OCI-LY3 (cell line): ENCODE results near the gene FOCAD.

Experiments
- CTCF ChIP-seq: fragments of 200-600, 300-600 bp; sonication (generic); IDR thresholded peaks from 2 replicates; pipeline ENCODE4 v1.5.1; 2014; ENCODE audit warnings: antibody characterized with exemption, low read length, low read depth
- EZH2phosphoT487 ChIP-seq: fragments of 200-600 bp; shearing (Covaris generic); IDR thresholded peaks from 2 replicates; pipeline ENCODE4 v1.6.1; 2018; ENCODE audit warnings: antibody characterized with exemption, mixed run types, low read depth

DNA sequence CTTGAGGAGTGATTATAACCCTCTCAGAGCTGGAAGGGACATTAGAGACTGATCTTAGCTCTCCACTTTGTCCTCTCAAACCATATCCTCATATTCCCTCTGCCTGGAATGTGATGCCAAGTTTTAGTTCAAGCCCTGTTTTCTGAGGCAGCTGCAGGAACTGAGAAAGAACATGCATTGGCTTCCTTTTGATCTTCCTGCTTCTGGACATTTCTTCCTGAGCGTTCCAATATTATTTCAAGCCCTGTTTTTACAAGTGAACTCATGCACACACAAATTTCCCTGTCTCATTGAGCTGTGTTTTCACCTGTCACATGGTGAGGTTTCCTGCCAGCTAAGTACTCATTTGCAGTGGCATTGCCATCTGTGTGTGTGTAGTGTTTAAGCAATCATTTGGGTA is 17.0 kb downstream of the FOCAD start:
- TF ChIP-seq CTCF (no peak), EZH2phosphoT487 (no peak)
